G401.6 (cell line): ENCODE measurements around the gene SLC22A7.

ENCODE experiments used
- FAIRE-seq: peaks from 2 replicates; lab custom pipeline; 2012; peaks lifted over from hg19 to GRCh38; lab: Jason Lieb, UNC

Gene SLC22A7

GRCh38 chr6:43283514-43283901 lies 14.6 kb upstream of the SLC22A7 start:
- FAIRE-seq = no peak

GRCh38 chr6:43283905-43284304 lies 14.2 kb upstream of the SLC22A7 start:
- no peak for FAIRE-seq

- FAIRE-seq = no peak
Measured at GRCh38 chr6:43284991-43285781, 12.9 kb upstream of the SLC22A7 start.

- no peak for FAIRE-seq
Measured at GRCh38 chr6:43285832-43286231, 12.2 kb upstream of the SLC22A7 start.

GRCh38 chr6:43286456-43286979 lies 11.5 kb upstream of the SLC22A7 start:
- no peak for FAIRE-seq

- FAIRE-seq = no peak
Measured at GRCh38 chr6:43286980-43287716, 10.9 kb upstream of the SLC22A7 start.

- FAIRE-seq = no peak
Measured at GRCh38 chr6:43287717-43288679, 10.1 kb upstream of the SLC22A7 start.

- no peak for FAIRE-seq
Measured at GRCh38 chr6:43290339-43290904, 7.6 kb upstream of the SLC22A7 start.

GRCh38 chr6:43290905-43291355 lies 7.1 kb upstream of the SLC22A7 start:
- FAIRE-seq = no peak

GRCh38 chr6:43291708-43292107 lies 6.4 kb upstream of the SLC22A7 start:
- FAIRE-seq = no peak

- no peak for FAIRE-seq
Measured at GRCh38 chr6:43292341-43292740, 5.7 kb upstream of the SLC22A7 start.

GRCh38 chr6:43292763-43293318 lies 5.2 kb upstream of the SLC22A7 start:
- FAIRE-seq = no peak

GRCh38 chr6:43293698-43294097 lies 4.4 kb upstream of the SLC22A7 start:
- no peak for FAIRE-seq

GRCh38 chr6:43294536-43294935 lies 3.5 kb upstream of the SLC22A7 start:
- no peak for FAIRE-seq

GRCh38 chr6:43295456-43295855 lies 2.6 kb upstream of the SLC22A7 start:
- FAIRE-seq = no peak

- no peak for FAIRE-seq
Measured at GRCh38 chr6:43296780-43297497, 1.1 kb upstream of the SLC22A7 start.

GRCh38 chr6:43298565-43299337 lies 691 bp downstream of the SLC22A7 start:
- FAIRE-seq = no peak

- no peak for FAIRE-seq
Measured at GRCh38 chr6:43299338-43300293, 1.6 kb downstream of the SLC22A7 start.
